GM20431 (cell line): ENCODE data around the gene SCARF2.
"Not testable (repeated sequence)": the region's sequence is repeated elsewhere in the genome, so short reads cannot be mapped to it uniquely, and the experiment has no call there.

Experiments
- in situ Hi-C: fragments of 300-500 bp; cut with MseI, MboI; formaldehyde crosslinking; loops from one replicate; pipeline ENCODE4 v1.15.0; 2020; ENCODE audit warnings: low sequenced_read_pairs; ENCODE audit not compliant: unreplicated experiment

Gene SCARF2

GRCh38 chr22:20376281-20376680, 61.3 kb downstream of the SCARF2 start:
- in situ Hi-C loops = not testable (repeated sequence)
